HG03066 (cell line): Measurements from ENCODE around the gene PALLD.

Experiments used
- ATAC-seq: cut with Tn5 transposase; IDR thresholded peaks from one replicate; pipeline ENCODE4 v1.9.1; 2021; ENCODE audit warnings: low read depth; ENCODE audit not compliant: unreplicated experiment

PALLD gene

DNA sequence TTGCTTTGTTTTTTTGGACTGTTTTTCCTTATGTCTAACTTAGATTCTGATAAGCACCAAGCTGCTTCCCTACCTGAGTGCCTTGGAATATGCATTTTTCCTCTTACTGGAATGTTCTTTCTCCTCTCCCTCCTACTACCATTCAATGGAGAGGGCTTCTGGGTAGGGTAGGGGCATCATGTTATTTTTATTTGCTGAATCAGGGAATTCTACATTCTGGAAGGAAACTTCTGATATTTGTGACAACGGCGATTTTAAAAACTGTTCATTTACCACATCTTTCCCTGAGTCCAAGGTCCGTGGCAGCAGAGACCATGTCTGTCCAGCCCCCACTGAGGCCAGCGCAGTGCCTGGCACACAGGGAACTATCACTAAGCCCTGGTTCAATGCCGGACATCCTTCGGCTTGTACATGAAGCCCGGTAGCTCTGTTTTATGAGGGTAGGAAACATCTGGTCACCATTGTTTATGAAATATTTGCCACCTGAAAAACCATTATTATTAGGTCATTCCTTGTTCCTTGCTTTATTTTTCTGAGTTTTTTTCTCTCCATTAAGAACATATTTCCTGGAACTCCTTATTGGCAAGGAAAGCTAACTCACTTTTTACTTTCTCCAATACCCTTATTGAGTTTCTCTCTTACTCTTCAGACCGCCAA lies 57.0 kb downstream of the PALLD start:
- ATAC-seq: no peak

- ATAC-seq: no peak
These were observed 58.6 kb downstream of the PALLD start for GRCh38 chr4:168555437-168555836.

DNA sequence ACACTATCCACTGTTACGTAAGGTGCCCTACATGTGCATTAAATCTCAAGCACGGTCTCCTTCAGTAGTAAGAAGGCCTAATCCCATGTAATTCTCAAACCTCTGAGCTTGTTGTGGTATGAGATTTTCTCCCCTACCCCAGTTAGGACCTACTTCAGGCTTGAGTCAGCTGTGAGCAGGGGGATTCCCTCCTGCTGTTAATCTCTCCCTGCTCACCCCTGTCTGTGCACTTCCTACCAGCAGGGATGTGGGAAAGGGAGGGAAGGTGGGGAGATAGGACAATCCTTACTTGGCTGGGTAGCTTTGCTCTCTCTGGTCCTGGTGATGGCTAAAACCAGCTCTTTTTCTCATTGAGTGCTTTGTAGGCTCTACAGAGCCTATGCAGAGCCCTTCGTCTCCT lies 60.8 kb downstream of the PALLD start:
- no peak for ATAC-seq

GRCh38 chr4:168558599-168558998 lies 61.7 kb downstream of the PALLD start:
- no peak for ATAC-seq

- no peak for ATAC-seq
These were observed 63.6 kb downstream of the PALLD start for GRCh38 chr4:168560184-168561180.

GRCh38 chr4:168562041-168562571 lies 65.3 kb downstream of the PALLD start:
- ATAC-seq: no peak

- no peak for ATAC-seq
These were observed 67.2 kb downstream of the PALLD start for GRCh38 chr4:168564023-168564422.

DNA sequence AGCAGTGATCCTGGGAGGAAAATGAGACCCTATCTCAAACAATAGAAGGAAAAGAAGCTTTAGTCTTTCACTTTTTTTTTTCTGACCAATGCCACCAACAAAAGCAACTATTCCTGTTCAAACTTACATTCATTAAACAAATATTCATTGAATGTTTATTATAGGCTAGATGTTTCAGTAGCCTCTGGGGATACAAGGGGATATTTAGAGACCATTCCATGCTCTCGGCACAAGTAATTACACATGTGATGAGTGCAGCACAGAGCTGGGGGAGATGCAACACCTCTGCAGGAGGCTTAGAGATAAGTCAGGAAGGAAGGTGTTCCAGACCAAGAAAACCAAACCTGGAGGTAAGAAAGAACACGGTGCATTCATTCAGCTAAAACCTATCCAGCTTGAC lies 68.3 kb downstream of the PALLD start:
- no peak for ATAC-seq

- no peak for ATAC-seq
These were observed 69.9 kb downstream of the PALLD start for GRCh38 chr4:168566726-168567125.

- ATAC-seq: no peak
These were observed 72.4 kb downstream of the PALLD start for GRCh38 chr4:168569066-168569930.

GRCh38 chr4:168569931-168570276 lies 73.1 kb downstream of the PALLD start:
- ATAC-seq: no peak

DNA sequence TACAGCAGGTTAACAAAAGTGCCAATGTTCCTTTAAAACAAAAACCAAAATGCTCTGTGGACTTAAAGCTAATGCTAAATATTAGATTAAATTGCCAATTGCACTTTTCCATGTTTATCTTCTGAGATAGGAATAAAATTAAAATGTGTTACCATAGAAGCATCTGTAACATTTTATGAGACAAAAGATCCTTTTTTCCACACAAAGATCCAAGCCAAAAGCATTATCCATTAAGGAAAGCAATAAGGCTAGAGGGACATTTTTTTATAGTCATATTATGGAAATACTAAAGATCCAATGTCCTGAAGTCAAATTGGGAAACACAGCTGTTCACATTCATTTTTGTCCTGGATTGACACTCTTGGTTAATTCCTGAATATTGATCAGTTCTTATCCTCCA lies 73.6 kb downstream of the PALLD start:
- ATAC-seq: no peak

- ATAC-seq: no peak
These were observed 75.2 kb downstream of the PALLD start for GRCh38 chr4:168572002-168572401.

GRCh38 chr4:168573870-168574269 lies 77.0 kb downstream of the PALLD start:
- no peak for ATAC-seq

DNA sequence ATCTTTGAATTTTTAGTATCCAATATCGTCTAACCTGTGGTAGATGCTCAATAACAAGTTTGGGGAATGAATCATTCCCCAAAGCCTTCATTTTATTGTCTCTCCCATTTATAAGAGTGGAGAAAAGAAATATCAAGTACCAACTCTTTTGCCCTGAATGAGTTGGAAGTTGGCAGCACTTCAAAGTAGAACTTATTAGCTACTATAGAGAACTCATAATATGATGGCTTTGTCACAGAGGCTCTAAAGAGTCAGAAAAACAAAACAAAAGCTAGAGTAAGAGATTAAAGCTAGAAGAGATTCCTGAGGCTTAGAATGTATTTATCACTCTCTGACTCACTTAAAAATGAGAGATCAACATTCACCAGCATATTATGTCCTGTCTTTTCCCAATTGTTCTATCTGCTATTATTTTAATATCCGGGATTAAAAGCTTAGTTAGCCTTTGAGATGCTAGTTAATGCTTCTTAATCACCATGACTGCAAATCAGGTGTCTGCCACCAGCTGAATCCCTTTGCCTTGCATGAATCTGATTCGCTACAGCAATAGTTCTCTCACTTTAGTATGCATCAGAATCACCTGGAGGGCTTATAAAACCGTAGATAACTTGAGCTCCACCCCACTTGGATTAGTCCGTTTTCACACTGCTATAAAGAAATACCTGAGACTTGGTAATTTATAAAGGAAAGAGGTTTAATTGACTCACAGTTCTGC lies 77.9 kb downstream of the PALLD start:
- ATAC-seq: no peak

GRCh38 chr4:168575473-168575872 lies 78.6 kb downstream of the PALLD start:
- ATAC-seq: no peak

DNA sequence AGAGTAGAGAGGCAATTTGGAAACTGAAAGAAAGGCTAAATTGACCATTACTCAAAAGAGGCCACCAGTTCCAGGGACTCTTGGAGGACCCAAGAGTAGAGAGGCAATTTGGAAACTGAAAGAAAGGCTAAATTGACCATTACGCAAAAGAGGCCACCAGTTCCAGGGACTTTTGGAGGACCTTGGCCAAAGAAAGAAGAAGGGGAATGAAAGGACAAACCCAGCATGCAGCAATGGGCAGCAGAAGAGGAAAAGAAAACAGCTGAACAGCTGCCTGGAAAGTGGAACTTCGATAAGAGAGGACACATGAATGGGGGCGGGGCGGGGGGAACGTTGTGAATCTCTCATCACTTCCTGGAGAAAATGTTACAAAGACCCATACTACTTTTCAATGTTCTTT lies 80.8 kb downstream of the PALLD start:
- ATAC-seq: no peak

DNA sequence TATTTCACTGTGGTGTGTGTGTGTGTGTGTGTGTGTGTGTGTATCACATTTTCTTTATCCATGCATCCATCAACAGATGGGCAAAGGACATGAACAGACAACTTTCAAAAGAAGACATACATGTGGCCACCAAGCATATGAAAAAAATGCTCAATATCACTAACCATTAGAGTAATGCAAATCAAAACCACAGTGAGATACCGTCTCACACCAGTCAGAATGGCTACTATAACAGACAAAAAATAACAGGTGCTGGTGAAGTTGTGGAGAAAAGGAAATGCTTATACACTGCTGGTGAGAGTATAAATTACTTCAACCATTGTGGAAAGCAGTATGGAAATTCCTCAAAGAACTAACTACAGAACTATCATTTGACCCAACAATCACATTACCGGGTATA lies 83.4 kb downstream of the PALLD start:
- ATAC-seq: no peak

- no peak for ATAC-seq
These were observed 87.5 kb downstream of the PALLD start for GRCh38 chr4:168584321-168584771.
